Smooth muscle cell (in vitro differentiated cells): ENCODE data around the gene DIABLO. TPM values are rescaled to one million over a fixed set of nuclear protein-coding genes. Genes with fewer than 3 reads are reported as not detected.
"Not testable (repeated sequence)": the region's sequence is repeated elsewhere in the genome, so short reads cannot be mapped to it uniquely, and the experiment has no call there.

Experiments
- DNase-seq: peaks from one replicate; lab custom pipeline; 2025; ENCODE audit not compliant: unreplicated experiment; lab: John Stamatoyannopoulos, UW
- H2AFZ ChIP-seq: fragments of 200-600 bp; sonication (generic); 2 replicates; pipeline ENCODE4 v1.6.0; 2016; ENCODE audit warnings: antibody characterized with exemption, low read depth, mild to moderate bottlenecking
- H3F3A ChIP-seq: fragments of 200-600 bp; sonication (generic); 2 replicates; pipeline ENCODE4 v1.6.0; 2017; ENCODE audit warnings: antibody characterized with exemption, low read depth
- H3K27ac ChIP-seq: fragments of 200-600 bp; sonication (generic); 2 replicates; pipeline ENCODE4 v1.5.1; 2016; ENCODE audit warnings: low read depth, mild to moderate bottlenecking
- H3K27me3 ChIP-seq: fragments of 200-600 bp; sonication (generic); 2 replicates; pipeline ENCODE4 v1.6.1; 2016; ENCODE audit warnings: low read depth, mild to moderate bottlenecking
- H3K36me3 ChIP-seq: fragments of 200-600 bp; sonication (generic); 2 replicates; pipeline ENCODE4 v1.5.1; 2016; ENCODE audit warnings: low read depth
- H3K4me1 ChIP-seq: fragments of 200-600 bp; sonication (generic); 2 replicates; pipeline ENCODE4 v1.5.1; 2016; ENCODE audit warnings: low read depth
- H3K4me2 ChIP-seq: fragments of 200-600 bp; sonication (generic); 2 replicates; pipeline ENCODE4 v1.6.0; 2016; ENCODE audit warnings: mild to moderate bottlenecking
- H3K4me3 ChIP-seq: fragments of 200-600 bp; sonication (generic); 2 replicates; pipeline ENCODE4 v1.5.1; 2016; ENCODE audit warnings: mild to moderate bottlenecking
- H3K79me2 ChIP-seq: fragments of 200-600 bp; sonication (generic); 2 replicates; pipeline ENCODE4 v1.6.0; 2016; ENCODE audit warnings: low read depth, mild to moderate bottlenecking
- H3K9ac ChIP-seq: fragments of 200-600 bp; sonication (generic); 2 replicates; pipeline ENCODE4 v1.6.0; 2016; ENCODE audit warnings: low read depth
- H3K9me3 ChIP-seq: fragments of 200-600 bp; sonication (generic); replicated peaks from 2 replicates; pipeline ENCODE4 v1.5.1; 2016; ENCODE audit warnings: low read depth
- H4K20me1 ChIP-seq: fragments of 200-600 bp; sonication (generic); 2 replicates; pipeline ENCODE4 v1.6.0; 2016; ENCODE audit warnings: low read depth
- CTCF ChIP-seq: fragments of 200-600 bp; sonication (generic); IDR thresholded peaks from 2 replicates; pipeline ENCODE4 v1.5.1; 2017; ENCODE audit warnings: borderline replicate concordance, mild to moderate bottlenecking, antibody characterized with exemption; ENCODE audit not compliant: insufficient read depth, poor library complexity, severe bottlenecking
- WGBS: methylation state at CpG from one replicate; pipeline ENCODE4 v1.1.7; 2016; ENCODE audit warnings: low lambda C conversion rate; 5-methylcytosine and 5-hydroxymethylcytosine counted together
- polyA plus RNA-seq: library from polyadenylated mRNA; unstranded; fragments of >200 nt; fragmentation: Nextera tagmentation; extraction: Ambion mirVana; gene quantifications from 2 replicates; pipeline ENCODE4 v1.2.1, GENCODE V29; 2016
- total RNA-seq: library from RNA; depleted of rRNA; stranded (reverse); fragments of >200 nt; gene quantifications from 2 replicates; pipeline ENCODE4 v1.2.3, GENCODE V29; 2014

The DIABLO gene
- total and polyA plus RNA-seq, 2 experiments from 2014 or later = 68.8 to 76.2 TPM

- 74% methylated on average over 10 of the region's 10 CpGs for WGBS
- Histone ChIP-seq H3K36me3 (no peaks in the 10 kb centered on the region), H3K4me3 (peak overlapping the region; percentile 55), H3F3A (no peaks in the 10 kb centered on the region), H3K4me1 (no peaks in the 10 kb centered on the region), H4K20me1 (no peaks in the 10 kb centered on the region), H3K79me2 (no peaks in the 10 kb centered on the region), H3K9me3 (no peaks in the 10 kb centered on the region), H3K9ac (no peak overlapping the region), H3K4me2 (peak overlapping the region; percentile 94), H2AFZ (peak overlapping the region; percentile 69), H3K27ac (no peak overlapping the region), H3K27me3 (no peaks in the 10 kb centered on the region)
- DNase-seq = no peak
- TF ChIP-seq CTCF = no peak
These were observed 42.3 kb downstream of the DIABLO start for GRCh38 chr12:122183588-122183940.

DNA sequence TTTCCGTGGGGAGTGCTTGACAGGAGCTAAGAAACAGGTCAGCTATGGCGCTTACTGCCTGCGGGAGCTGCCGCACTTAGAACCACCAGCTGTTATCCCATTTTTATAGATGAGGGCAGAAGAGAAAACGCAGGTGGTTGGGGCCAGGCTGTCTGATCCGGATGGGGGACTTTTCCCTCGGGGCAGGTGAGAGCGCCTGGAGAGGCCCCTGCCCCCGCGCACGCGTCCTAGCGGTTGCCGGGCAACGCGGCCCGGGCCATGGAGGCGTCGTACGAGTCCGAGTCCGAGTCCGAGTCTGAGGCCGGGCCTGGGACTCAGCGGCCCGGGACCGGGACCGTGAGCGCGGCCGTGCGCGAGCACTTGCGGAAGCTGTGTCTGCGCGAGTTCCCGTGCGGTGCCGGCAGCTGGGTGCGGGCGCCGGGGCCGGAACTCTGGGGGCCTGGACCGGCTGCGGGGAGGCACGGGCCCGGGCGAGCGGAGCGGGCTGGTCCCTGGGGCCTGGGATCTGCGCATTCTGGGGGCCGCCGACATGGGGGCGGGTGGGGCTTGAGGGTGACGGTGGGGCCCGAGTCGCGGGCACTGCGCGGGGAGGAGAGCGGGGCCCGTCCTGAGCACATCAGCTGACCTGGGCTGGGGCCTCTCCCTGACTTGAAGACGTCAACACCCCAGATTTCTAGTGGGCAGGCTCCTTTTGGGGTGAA, 42.8 kb downstream of the DIABLO start, which contains the start of gene LRRC43:
LRRC43 (plus strand) TSS at position 237 of the 701 bp plus-strand sequence; CDS start at position 259, 22 bp downstream.
- peak within 1 kb of the TSS; percentile 69 for H2AFZ ChIP-seq
- H3K4me2 ChIP-seq = peak within 1 kb of the TSS; percentile 94
- no peaks in the 10 kb centered on the region for H4K20me1 ChIP-seq
- H3F3A ChIP-seq = no peaks in the 10 kb centered on the region
- no peak for DNase-seq
- H3K79me2 ChIP-seq = no peaks in the 10 kb centered on the region
- peak within 1 kb of the TSS; percentile 55 for H3K4me3 ChIP-seq
- no peak for TF ChIP-seq CTCF
- H3K36me3 ChIP-seq = no peaks in the 10 kb centered on the region
- H3K27me3 ChIP-seq = no peaks in the 10 kb centered on the region
- H3K27ac ChIP-seq = no peak within 1 kb of the TSS
- no peaks in the 10 kb centered on the region for H3K4me1 ChIP-seq
- H3K9ac ChIP-seq = peak within 1 kb of the TSS; percentile 35
- 3% methylated on average over 44 of the region's 63 CpGs for WGBS
- no peaks in the 10 kb centered on the region for H3K9me3 ChIP-seq

GRCh38 chr12:122176473-122176872, 49.4 kb downstream of the DIABLO start:
- not testable (repeated sequence) for H3K9me3 ChIP-seq, H2AFZ ChIP-seq, H3K4me3 ChIP-seq, DNase-seq, H3K36me3 ChIP-seq, H3K4me2 ChIP-seq, H3K9ac ChIP-seq, H4K20me1 ChIP-seq, H3K4me1 ChIP-seq, H3K79me2 ChIP-seq, H3F3A ChIP-seq, H3K27me3 ChIP-seq, H3K27ac ChIP-seq
- WGBS = 68% methylated on average over 4 of the region's 4 CpGs

DNA sequence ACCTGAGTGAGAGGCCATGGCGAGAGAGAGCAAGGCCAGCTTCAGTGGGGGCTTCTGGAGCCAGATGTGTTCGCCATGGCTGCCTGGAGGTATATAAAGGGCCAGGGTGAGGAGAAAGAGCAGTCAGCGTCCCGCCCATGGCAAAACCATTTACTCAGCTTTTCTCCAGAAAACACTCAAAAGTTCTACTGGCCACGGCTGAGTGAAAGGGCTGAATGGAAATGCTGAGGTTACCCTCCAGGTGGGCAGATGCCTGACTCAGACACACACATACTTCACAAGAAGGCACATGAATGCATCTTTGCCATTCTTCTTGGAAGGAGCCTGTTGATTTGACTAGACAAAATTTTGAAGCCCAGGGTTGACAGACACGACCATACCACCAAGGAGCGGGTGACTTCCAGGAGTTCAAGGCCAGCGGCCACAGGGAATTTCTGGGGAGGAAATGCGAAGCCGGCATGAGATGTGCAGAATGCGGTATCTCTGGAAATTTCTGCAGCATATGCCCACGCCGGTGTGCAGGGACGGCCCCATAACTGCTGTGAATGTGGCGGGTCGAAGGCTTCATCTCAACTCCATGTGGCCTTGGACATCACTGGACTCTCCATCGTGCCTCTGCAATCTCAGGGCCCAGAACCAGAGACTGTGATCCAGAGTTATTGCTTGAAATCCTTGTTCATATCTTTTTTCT, 51.6 kb downstream of the DIABLO start, which contains the start of gene IL31:
IL31 (minus strand) TSS at position 67 of the 691 bp plus-strand sequence; CDS start at position 18, 49 bp downstream.
- Histone ChIP-seq H3K9me3 (no peaks in the 10 kb centered on the region), H3K4me1 (no peaks in the 10 kb centered on the region), H3K79me2 (no peaks in the 10 kb centered on the region), H3K4me3 (no peak within 1 kb of the TSS), H3K27me3 (no peaks in the 10 kb centered on the region), H3K27ac (no peak within 1 kb of the TSS), H3F3A (no peaks in the 10 kb centered on the region), H3K9ac (no peak within 1 kb of the TSS), H3K36me3 (no peaks in the 10 kb centered on the region), H2AFZ (no peak within 1 kb of the TSS), H3K4me2 (no peak within 1 kb of the TSS), H4K20me1 (no peaks in the 10 kb centered on the region)
- WGBS = 95% methylated on average over 17 of the region's 17 CpGs
- TF ChIP-seq CTCF = no peak
- DNase-seq = no peak
